NCI-H1694 (cell line): ENCODE measurements around the gene ARL2BP.

Experiments used
- DNase-seq: peaks from one replicate; lab custom pipeline; 2025; lab: John Stamatoyannopoulos, UW

The ARL2BP gene

GRCh38 chr16:57235128-57236021 lies 9.7 kb upstream of the ARL2BP start:
- DNase-seq = no peak

- DNase-seq = no peak
Measured at GRCh38 chr16:57236022-57236350, 9.1 kb upstream of the ARL2BP start.

GRCh38 chr16:57238682-57239081 lies 6.4 kb upstream of the ARL2BP start:
- no peak for DNase-seq

- DNase-seq = no peak
Measured at GRCh38 chr16:57239107-57239506, 6.0 kb upstream of the ARL2BP start.

GRCh38 chr16:57240851-57241250 lies 4.2 kb upstream of the ARL2BP start:
- no peak for DNase-seq

- no peak for DNase-seq
Measured at GRCh38 chr16:57242650-57243049, 2.4 kb upstream of the ARL2BP start.

GRCh38 chr16:57244463-57244766 lies 644 bp upstream of the ARL2BP start:
- no peak for DNase-seq

GRCh38 chr16:57245472-57246113 lies 534 bp downstream of the ARL2BP start:
- DNase-seq = no peak

- no peak for DNase-seq
Measured at GRCh38 chr16:57251352-57251751, 6.3 kb downstream of the ARL2BP start.

- no peak for DNase-seq
Measured at GRCh38 chr16:57252148-57252721, 7.2 kb downstream of the ARL2BP start.

- DNase-seq = no peak
Measured at GRCh38 chr16:57253466-57253865, 8.4 kb downstream of the ARL2BP start.

GRCh38 chr16:57255686-57256415 lies 10.8 kb downstream of the ARL2BP start:
- no peak for DNase-seq

- DNase-seq = no peak
Measured at GRCh38 chr16:57256601-57257395, 11.7 kb downstream of the ARL2BP start.

- no peak for DNase-seq
Measured at GRCh38 chr16:57257455-57258070, 12.5 kb downstream of the ARL2BP start.

- no peak for DNase-seq
Measured at GRCh38 chr16:57258226-57258909, 13.3 kb downstream of the ARL2BP start.

GRCh38 chr16:57258910-57259475 lies 13.9 kb downstream of the ARL2BP start:
- no peak for DNase-seq

GRCh38 chr16:57260294-57260929 lies 15.4 kb downstream of the ARL2BP start:
- DNase-seq = no peak

GRCh38 chr16:57261806-57262205 lies 16.7 kb downstream of the ARL2BP start:
- DNase-seq = no peak

- DNase-seq = no peak
Measured at GRCh38 chr16:57262841-57263540, 17.9 kb downstream of the ARL2BP start.
